Astrocyte (in vitro differentiated cells and primary cell): ENCODE measurements around the gene LRRC42.

ENCODE experiments used
- EZH2 ChIP-seq: IDR thresholded peaks from 2 replicates; pipeline ENCODE4 v1.6.1; 2012; ENCODE audit warnings: mild to moderate bottlenecking, low read length, inconsistent platforms; ENCODE audit not compliant: insufficient read depth
- TF ChIP-seq, protein P1 (sequence below): IDR thresholded peaks from 2 replicates; pipeline ENCODE4 v1.5.1; 2011; ENCODE audit warnings: low read depth, mild to moderate bottlenecking, inconsistent platforms, low read length, moderate library complexity; ENCODE audit not compliant: insufficient read depth

DNA sequence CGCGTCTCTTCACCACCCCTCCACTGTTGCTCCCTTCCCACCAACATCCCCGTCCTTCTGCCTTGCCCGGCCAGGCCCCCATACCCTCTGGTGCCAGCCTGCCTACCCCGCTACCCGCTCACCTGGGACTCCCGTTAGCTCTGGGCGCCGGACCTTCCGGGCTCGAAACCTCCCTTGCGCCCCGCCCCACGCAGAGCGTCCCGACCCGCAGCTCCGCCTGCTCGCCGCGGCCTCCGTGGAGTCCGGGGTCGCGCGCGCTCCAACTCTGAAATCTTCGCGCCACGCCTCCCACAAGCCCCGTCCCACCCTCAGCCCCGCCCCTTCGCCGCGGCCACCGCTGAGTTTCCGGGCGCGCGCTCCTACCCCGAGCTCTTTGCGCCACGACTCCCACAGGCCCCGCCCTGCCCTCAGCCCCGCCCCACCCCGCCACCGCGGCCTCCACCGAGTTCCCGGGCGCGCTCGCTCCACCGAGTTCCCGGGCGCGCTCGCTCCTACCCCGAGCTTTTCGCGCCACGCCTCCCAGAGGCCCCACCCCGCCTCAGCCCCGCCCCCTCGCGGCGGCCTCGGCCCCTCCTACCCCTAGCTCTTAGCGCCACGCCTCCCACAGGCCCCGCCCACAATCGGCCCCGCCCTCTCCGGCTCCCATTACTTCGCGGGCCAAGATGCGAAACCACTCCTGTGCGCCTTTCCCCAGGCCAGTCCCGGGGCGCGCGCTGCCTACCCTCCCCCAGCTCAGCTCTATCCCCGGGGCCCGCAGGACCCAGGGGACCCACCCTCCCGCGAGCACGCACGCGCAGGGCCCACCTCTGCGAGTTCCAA is 508 bp upstream of the LRRC42 start, which contains the start of gene IFT25:
- TF ChIP-seq, protein P1, sequence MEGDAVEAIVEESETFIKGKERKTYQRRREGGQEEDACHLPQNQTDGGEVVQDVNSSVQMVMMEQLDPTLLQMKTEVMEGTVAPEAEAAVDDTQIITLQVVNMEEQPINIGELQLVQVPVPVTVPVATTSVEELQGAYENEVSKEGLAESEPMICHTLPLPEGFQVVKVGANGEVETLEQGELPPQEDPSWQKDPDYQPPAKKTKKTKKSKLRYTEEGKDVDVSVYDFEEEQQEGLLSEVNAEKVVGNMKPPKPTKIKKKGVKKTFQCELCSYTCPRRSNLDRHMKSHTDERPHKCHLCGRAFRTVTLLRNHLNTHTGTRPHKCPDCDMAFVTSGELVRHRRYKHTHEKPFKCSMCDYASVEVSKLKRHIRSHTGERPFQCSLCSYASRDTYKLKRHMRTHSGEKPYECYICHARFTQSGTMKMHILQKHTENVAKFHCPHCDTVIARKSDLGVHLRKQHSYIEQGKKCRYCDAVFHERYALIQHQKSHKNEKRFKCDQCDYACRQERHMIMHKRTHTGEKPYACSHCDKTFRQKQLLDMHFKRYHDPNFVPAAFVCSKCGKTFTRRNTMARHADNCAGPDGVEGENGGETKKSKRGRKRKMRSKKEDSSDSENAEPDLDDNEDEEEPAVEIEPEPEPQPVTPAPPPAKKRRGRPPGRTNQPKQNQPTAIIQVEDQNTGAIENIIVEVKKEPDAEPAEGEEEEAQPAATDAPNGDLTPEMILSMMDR = no peak
- no peak for TF ChIP-seq EZH2
